Suprapubic skin (tissue), 4 donors: Measurements from ENCODE around the gene FBXL20. TPM values are rescaled to one million over a fixed set of nuclear protein-coding genes. Genes with fewer than 3 reads are reported as not detected.
A peak's percentile ranks its signal among the peaks of the same experiment; 100 is the strongest.

Source experiments
- DNase-seq, 2 donors: peaks; one replicate each; pipeline ENCODE4 v3.0.0-alpha.2; 2019; ENCODE audit warnings: low spot score in 2 of 2
- H3K27ac ChIP-seq: fragments of 200-600 bp; sonication (generic); one replicate; pipeline ENCODE4 v1.5.1; 2019
- H3K27me3 ChIP-seq: fragments of 200-600 bp; sonication (generic); one replicate; pipeline ENCODE4 v1.5.1; 2019
- H3K36me3 ChIP-seq: fragments of 200-600 bp; sonication (generic); one replicate; pipeline ENCODE4 v1.5.1; 2019
- H3K4me1 ChIP-seq: fragments of 200-600 bp; sonication (generic); one replicate; pipeline ENCODE4 v1.5.1; 2019
- H3K4me3 ChIP-seq: fragments of 200-600 bp; sonication (generic); one replicate; pipeline ENCODE4 v1.5.1; 2019; ENCODE audit warnings: mild to moderate bottlenecking
- H3K9me3 ChIP-seq: fragments of 200-600 bp; sonication (generic); one replicate; pipeline ENCODE4 v1.5.1; 2019
- CTCF ChIP-seq, 2 donors: fragments of 200-600 bp in 1 of 2; fragments of 450-650 bp in 1 of 2; sonication (generic) in 1 of 2; IDR thresholded peaks; one replicate each; pipeline ENCODE4 v1.5.1; 2016 to 2019; ENCODE audit warnings: antibody characterized with exemption in 2 of 2, mild to moderate bottlenecking in 1 of 2, moderate library complexity in 1 of 2
- EP300 ChIP-seq: sonication (generic); formaldehyde crosslinking; IDR thresholded peaks from one replicate; pipeline ENCODE4 v1.6.1; 2017; ENCODE audit warnings: antibody characterized with exemption
- POLR2A ChIP-seq, 2 donors: fragments of 450-650 bp; IDR thresholded peaks; one replicate each; pipeline ENCODE4 v1.6.1; 2017; ENCODE audit warnings: antibody characterized with exemption in 2 of 2, mild to moderate bottlenecking in 2 of 2, moderate library complexity in 2 of 2
- POLR2AphosphoS5 ChIP-seq, 3 donors: sonication (generic); formaldehyde crosslinking; IDR thresholded peaks; one replicate each; pipeline ENCODE4 v1.6.1; 2017; ENCODE audit warnings: antibody characterized with exemption in 3 of 3
- WGBS: methylation state at CpG from one replicate; pipeline ENCODE4 v1.1.5; 2018; 5-methylcytosine and 5-hydroxymethylcytosine counted together
- total RNA-seq, 4 donors: library from RNA; depleted of rRNA; stranded (reverse); fragments of >200 nt; gene quantifications; one replicate each; pipeline ENCODE4 v1.1.0, GENCODE V29; 2016

Gene FBXL20
- total RNA-seq, 4 donors from 2014 or later, result 21.0 to 40.7 (median 26.4) TPM

GRCh38 chr17:39238311-39238972, 163.0 kb downstream of the FBXL20 start:
- Histone ChIP-seq H3K9me3 (no peaks in the 10 kb centered on the region), H3K27ac (peak overlapping the region; percentile 23), H3K4me1 (peaks cover 6% of the 10 kb centered on the region), H3K27me3 (peaks cover 14% of the 10 kb centered on the region), H3K4me3 (no peak overlapping the region), H3K36me3 (no peaks in the 10 kb centered on the region)
- DNase-seq, result no peak
- TF ChIP-seq CTCF (IDR thresholded peaks at IDR 0.05) (no peak), POLR2AphosphoS5 (IDR thresholded peaks at IDR 0.05) (no peak), POLR2A (IDR thresholded peaks at IDR 0.05) (no peak), EP300 (no peak)
- 40% methylated on average over 11 of the region's 15 CpGs for WGBS

DNA sequence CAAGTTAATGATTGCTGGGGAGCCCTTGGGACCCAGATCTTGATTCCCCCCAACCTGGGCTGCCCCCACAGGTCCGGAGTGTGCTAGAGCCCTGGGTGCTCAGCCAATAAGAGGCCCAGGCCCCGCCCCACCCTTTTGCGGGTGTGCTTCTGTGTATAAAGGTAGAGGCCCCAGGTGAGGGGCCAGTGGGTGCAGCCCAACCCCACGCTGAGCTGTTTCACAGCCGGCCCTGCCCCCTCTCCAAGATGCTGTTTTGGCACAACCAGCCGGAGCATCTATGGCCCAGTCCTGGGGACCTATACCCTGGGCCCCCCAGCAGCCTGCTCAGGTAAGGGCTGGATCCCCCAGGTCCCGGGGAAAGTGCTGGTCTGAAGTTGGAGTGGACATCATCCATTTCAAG, 163.8 kb downstream of the FBXL20 start:
- no peak for TF ChIP-seq POLR2A (IDR thresholded peaks at IDR 0.05)
- TF ChIP-seq CTCF (IDR thresholded peaks at IDR 0.05), result no peak
- no peak for TF ChIP-seq POLR2AphosphoS5 (IDR thresholded peaks at IDR 0.05)
- TF ChIP-seq EP300, result no peak
- DNase-seq, result no peak
- Histone ChIP-seq H3K4me3 (no peak overlapping the region), H3K4me1 (peaks cover 6% of the 10 kb centered on the region), H3K9me3 (no peaks in the 10 kb centered on the region), H3K27ac (no peak overlapping the region), H3K27me3 (peaks cover 14% of the 10 kb centered on the region), H3K36me3 (no peaks in the 10 kb centered on the region)
- WGBS, result 84% methylated on average over 3 of the region's 7 CpGs

DNA sequence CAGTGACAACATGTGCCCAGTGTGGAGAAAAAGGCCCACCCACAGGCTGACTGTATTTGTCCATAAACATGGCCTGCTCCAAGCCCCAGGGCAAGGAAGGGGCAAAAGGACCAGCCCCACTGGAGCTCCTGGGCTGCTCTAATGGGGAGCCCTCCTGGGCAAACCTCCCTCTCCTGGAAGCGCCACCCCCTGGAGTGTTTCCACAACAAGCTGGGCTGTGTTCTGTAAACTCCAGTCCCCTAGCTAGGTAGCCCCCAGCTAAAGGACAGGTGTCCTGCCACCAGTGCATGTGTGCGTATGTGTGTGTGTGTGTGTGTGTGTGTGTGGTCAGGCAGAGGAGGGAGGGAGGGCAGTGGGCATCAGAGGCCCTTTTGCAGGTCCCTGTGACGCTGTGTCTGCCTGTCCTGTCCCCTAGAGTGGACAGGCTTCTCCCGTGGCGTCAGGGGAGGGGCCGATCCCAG, 164.4 kb downstream of the FBXL20 start:
- H3K27ac ChIP-seq, result no peak overlapping the region
- WGBS, result 75% methylated on average over 2 of the region's 6 CpGs
- H3K4me1 ChIP-seq, result peaks cover 11% of the 10 kb centered on the region
- no peak overlapping the region for H3K4me3 ChIP-seq
- no peaks in the 10 kb centered on the region for H3K36me3 ChIP-seq
- TF ChIP-seq POLR2A (IDR thresholded peaks at IDR 0.05) (no peak), EP300 (no peak), POLR2AphosphoS5 (IDR thresholded peaks at IDR 0.05) (no peak), CTCF (IDR thresholded peaks at IDR 0.05) (no peak)
- no peak for DNase-seq
- no peaks in the 10 kb centered on the region for H3K9me3 ChIP-seq
- peaks cover 14% of the 10 kb centered on the region for H3K27me3 ChIP-seq

DNA sequence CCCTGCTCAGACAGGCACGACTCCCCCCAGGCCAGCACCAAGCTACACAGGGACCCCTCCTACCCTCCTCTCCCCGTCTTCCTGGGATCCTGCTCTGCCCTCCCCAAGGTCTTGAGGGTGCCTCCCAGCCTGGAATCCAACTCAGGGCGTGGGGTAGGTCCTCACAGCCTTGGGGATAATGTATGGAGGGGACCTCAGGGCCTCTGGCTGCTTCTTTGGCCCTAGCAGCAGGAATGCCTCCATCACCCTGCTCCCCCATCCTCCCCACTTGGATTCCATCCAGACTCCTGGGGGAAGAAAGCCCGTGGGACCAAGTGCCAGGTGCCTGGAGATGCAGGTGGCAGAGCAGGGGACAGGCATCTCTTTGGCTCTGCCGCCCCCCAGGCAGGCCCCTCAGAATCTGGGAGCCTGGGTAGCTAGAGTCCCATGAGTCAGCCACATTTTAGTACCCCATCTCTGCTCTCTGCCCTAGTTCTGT, 164.9 kb downstream of the FBXL20 start:
- peaks cover 17% of the 10 kb centered on the region for H3K27me3 ChIP-seq
- no peaks in the 10 kb centered on the region for H3K36me3 ChIP-seq
- no peak for TF ChIP-seq CTCF (IDR thresholded peaks at IDR 0.05)
- TF ChIP-seq EP300, result no peak
- no peak for TF ChIP-seq POLR2A (IDR thresholded peaks at IDR 0.05)
- no peak for TF ChIP-seq POLR2AphosphoS5 (IDR thresholded peaks at IDR 0.05)
- peak overlapping the region; percentile 7 for H3K27ac ChIP-seq
- DNase-seq, result no peak
- no peaks in the 10 kb centered on the region for H3K9me3 ChIP-seq
- no peak overlapping the region for H3K4me3 ChIP-seq
- 30% methylated on average over 3 of the region's 5 CpGs for WGBS
- peaks cover 16% of the 10 kb centered on the region for H3K4me1 ChIP-seq

DNA sequence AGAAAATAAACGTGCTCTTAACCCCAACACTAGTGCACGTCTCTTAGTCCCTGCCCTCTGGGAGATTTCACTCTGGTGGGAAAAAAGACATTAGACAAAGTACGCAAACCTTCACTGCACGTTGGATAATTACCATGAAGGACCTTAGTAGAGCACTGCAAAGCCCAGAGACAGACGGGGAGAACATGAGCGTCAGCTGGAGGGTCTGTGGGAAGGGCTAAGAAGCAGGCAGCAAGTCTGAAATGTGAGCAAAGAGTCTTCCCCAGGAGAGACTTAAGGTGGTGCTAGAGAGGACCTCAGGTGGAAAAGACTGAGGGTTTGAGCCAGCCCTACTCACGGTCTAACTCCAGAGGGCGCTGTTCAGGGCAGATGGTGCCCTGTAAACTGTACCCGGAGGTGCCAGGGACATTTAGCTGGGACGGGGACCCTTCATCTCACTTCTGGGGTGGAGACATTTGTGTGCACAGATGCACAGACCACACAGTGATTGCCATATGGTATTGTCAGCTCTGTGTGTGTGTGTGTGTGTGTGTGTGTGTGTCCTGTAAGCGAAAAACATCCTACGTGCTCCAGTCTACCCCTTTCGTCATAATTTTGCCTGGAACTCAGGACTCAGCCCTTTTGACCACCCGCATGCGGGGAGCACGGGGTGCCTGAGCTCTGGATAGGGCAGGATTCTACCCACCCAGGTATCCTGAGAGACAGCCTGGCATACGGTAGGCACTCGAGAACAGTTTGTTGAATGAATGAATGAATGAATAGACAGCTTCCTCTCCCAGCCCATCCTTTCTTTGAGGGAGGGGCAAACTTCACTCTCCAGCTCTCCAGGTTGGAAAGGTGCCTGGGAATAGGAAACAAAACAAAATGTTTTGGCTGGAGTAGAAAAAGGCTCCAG, 165.6 kb downstream of the FBXL20 start:
- no peak for DNase-seq
- peaks cover 22% of the 10 kb centered on the region for H3K27me3 ChIP-seq
- TF ChIP-seq EP300, result no peak
- TF ChIP-seq CTCF (IDR thresholded peaks at IDR 0.05), result peak; percentile 14 to 69
- H3K36me3 ChIP-seq, result no peaks in the 10 kb centered on the region
- H3K4me3 ChIP-seq, result no peak overlapping the region
- no peaks in the 10 kb centered on the region for H3K9me3 ChIP-seq
- peaks cover 21% of the 10 kb centered on the region for H3K4me1 ChIP-seq
- H3K27ac ChIP-seq, result no peak overlapping the region
- WGBS, result 24% methylated on average over 18 of the region's 18 CpGs
